ENCODE data around the gene KRT9.

Gene KRT9

GRCh38 chr17:41524261-41524660 lies 47.6 kb downstream of the KRT9 start:
- no peak for DNase-seq (ENCODE audit: low read depth)
- TF ChIP-seq, protein P1, sequence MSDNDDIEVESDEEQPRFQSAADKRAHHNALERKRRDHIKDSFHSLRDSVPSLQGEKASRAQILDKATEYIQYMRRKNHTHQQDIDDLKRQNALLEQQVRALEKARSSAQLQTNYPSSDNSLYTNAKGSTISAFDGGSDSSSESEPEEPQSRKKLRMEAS (IDR thresholded peaks at IDR 0.05; ENCODE audit: low read depth, low read length), result no peak
- TF ChIP-seq, protein P2, sequence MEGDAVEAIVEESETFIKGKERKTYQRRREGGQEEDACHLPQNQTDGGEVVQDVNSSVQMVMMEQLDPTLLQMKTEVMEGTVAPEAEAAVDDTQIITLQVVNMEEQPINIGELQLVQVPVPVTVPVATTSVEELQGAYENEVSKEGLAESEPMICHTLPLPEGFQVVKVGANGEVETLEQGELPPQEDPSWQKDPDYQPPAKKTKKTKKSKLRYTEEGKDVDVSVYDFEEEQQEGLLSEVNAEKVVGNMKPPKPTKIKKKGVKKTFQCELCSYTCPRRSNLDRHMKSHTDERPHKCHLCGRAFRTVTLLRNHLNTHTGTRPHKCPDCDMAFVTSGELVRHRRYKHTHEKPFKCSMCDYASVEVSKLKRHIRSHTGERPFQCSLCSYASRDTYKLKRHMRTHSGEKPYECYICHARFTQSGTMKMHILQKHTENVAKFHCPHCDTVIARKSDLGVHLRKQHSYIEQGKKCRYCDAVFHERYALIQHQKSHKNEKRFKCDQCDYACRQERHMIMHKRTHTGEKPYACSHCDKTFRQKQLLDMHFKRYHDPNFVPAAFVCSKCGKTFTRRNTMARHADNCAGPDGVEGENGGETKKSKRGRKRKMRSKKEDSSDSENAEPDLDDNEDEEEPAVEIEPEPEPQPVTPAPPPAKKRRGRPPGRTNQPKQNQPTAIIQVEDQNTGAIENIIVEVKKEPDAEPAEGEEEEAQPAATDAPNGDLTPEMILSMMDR (IDR thresholded peaks at IDR 0.05; ENCODE audit: low read depth, low read length), result no peak
- no peak for TF ChIP-seq POLR2A (IDR thresholded peaks at IDR 0.05; ENCODE audit: extremely low read depth, insufficient read length)
- TF ChIP-seq MYC (IDR thresholded peaks at IDR 0.05; ENCODE audit: low read depth, low read length), result no peak
- no peak overlapping the region for H3K4me3 ChIP-seq (ENCODE audit: low read depth, low read length)

- no peak overlapping the region for H3K4me3 ChIP-seq (ENCODE audit: low read depth, low read length)
- DNase-seq (ENCODE audit: low read depth), result no peak
- no peak for TF ChIP-seq POLR2A (IDR thresholded peaks at IDR 0.05; ENCODE audit: extremely low read depth, insufficient read length)
- TF ChIP-seq, protein P2 (IDR thresholded peaks at IDR 0.05; ENCODE audit: low read depth, low read length), result no peak
- TF ChIP-seq, protein P1 (IDR thresholded peaks at IDR 0.05; ENCODE audit: low read depth, low read length), result no peak
- no peak for TF ChIP-seq MYC (IDR thresholded peaks at IDR 0.05; ENCODE audit: low read depth, low read length)
These were observed 48.1 kb downstream of the KRT9 start for GRCh38 chr17:41523787-41524186.

GRCh38 chr17:41523225-41523593 lies 48.6 kb downstream of the KRT9 start:
- TF ChIP-seq POLR2A (IDR thresholded peaks at IDR 0.05; ENCODE audit: extremely low read depth, insufficient read length) (no peak), MYC (IDR thresholded peaks at IDR 0.05; ENCODE audit: low read depth, low read length) (no peak)
- TF ChIP-seq, protein P1 (IDR thresholded peaks at IDR 0.05; ENCODE audit: low read depth, low read length), result no peak
- TF ChIP-seq, protein P2 (IDR thresholded peaks at IDR 0.05; ENCODE audit: low read depth, low read length), result no peak
- no peak for DNase-seq (ENCODE audit: low read depth)
- H3K4me3 ChIP-seq (ENCODE audit: low read depth, low read length), result no peak overlapping the region

DNA sequence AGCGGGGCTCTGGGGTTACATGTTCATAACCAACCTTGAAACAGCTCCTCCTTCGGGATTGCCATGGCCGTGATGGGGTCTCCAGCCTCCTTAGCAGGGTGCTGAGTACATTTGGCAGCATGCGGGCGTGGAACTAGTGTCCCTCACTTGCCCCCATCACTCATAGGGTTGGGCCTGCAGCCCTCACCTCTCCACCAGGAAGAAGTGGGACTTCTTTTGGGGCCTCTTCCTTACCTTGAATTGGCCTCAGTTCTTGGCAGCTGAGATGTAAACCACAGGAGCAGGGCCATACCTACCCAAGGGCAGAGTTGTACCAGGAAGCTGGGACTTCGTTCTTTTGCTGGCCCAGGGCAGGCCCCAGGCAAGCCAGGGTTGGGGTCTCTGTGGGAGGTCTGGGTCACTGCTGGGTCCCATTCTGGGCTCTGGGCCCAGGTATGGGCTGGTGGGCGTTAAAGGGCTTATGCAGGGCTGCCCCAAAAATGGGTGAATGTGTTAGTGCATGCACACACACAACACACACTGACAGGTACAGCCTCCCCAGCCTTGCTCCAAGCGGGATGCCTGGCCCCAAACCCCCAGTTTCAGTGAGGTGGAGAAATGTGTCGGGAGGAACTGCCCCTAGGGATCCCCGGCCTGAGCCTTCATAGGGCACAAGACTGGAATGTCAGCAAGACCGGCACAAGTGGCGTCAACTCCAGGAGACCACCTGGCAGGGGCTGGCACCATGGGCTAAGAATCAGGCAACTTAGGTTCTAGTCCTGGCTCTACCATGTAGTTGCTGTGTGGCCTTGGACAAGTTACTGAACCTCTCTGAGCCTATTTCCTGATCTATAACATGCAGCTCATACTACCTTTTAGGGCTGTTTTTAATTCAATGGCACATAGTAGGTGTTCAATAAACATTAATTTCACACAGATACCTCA lies 49.3 kb downstream of the KRT9 start:
- TF ChIP-seq MYC (IDR thresholded peaks at IDR 0.05; ENCODE audit: low read depth, low read length), result no peak
- TF ChIP-seq, protein P2 (IDR thresholded peaks at IDR 0.05; ENCODE audit: low read depth, low read length), result no peak
- TF ChIP-seq, protein P1 (IDR thresholded peaks at IDR 0.05; ENCODE audit: low read depth, low read length), result no peak
- TF ChIP-seq POLR2A (IDR thresholded peaks at IDR 0.05; ENCODE audit: extremely low read depth, insufficient read length), result no peak
- DNase-seq (ENCODE audit: low read depth), result no peak
- H3K4me3 ChIP-seq (ENCODE audit: low read depth, low read length), result no peak overlapping the region

DNA sequence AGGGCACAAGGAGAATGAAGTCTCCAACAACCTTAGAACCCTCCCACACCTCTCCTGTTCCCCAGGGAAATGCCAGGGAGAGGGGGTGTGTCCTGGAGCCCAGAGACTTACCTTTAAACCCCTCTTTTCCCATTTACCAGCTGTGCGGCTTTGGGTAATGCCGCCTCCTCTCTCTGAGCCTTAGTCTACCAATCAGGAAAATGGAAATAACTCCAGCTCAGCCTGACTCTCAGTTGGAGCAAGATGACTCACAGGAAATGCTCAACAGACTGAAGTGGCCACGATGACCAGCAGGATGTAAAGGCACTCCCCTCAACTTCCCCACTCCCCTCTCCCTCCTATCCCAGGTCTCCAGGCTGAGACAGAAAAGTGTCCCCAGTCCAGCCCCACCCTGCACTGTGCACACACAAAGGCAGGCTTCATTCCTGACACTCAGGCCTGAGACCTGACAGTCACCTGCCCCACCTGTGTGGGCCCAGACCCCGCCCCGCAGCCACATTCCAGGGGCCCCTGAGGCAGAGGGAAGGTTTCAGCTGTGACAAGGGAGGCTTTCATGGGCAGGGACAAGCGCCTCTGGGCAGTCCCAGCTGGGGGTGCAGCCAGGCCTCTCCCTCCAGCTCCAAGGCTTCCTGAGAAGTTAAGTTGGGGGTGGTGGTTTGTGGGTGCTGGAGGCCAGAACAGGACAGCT lies 50.1 kb downstream of the KRT9 start:
- TF ChIP-seq MYC (IDR thresholded peaks at IDR 0.05; ENCODE audit: low read depth, low read length), result no peak
- no peak for TF ChIP-seq POLR2A (IDR thresholded peaks at IDR 0.05; ENCODE audit: extremely low read depth, insufficient read length)
- TF ChIP-seq, protein P1 (IDR thresholded peaks at IDR 0.05; ENCODE audit: low read depth, low read length), result no peak
- TF ChIP-seq, protein P2 (IDR thresholded peaks at IDR 0.05; ENCODE audit: low read depth, low read length), result no peak
- peak; percentile 65 for DNase-seq (ENCODE audit: low read depth)
- H3K4me3 ChIP-seq (ENCODE audit: low read depth, low read length), result no peak overlapping the region
